HCT116 (cell line): ENCODE results near the gene PLAC8. TPM values are rescaled to one million over a fixed set of nuclear protein-coding genes. Genes with fewer than 3 reads are reported as not detected.
A peak's percentile ranks its signal among the peaks of the same experiment; 100 is the strongest.
"Not testable (repeated sequence)": the region's sequence is repeated elsewhere in the genome, so short reads cannot be mapped to it uniquely, and the experiment has no call there.

Experiments used
- ATAC-seq: fragments of 200-7000 bp; cut with Tn5 transposase; 2 replicates; pipeline ENCODE4 v1.9.1; 2020; ENCODE audit warnings: mild to moderate bottlenecking, moderate library complexity
- BruUV-seq: library from RNA; stranded (reverse); fragments of 400-500 nt; replicated peaks from 2 replicates; lab custom pipeline; 2021; lab: Mats Ljungman, UMichigan
- CTCF ChIA-PET: fragments of 300-600 bp; sonication (Branson Sonifier 250); formaldehyde crosslinking; loops from one replicate; lab custom pipeline; 2021; ENCODE audit warnings: antibody characterized with exemption; lab: Charles Lee
- POLR2A ChIA-PET: fragments of 300-600, 350-600 bp; sonication (Branson Sonifier 250); formaldehyde crosslinking; loops from one replicate; lab custom pipeline; 2021; ENCODE audit warnings: antibody characterized with exemption; lab: Charles Lee
- RAD21 ChIA-PET, 2 experiments: fragments of 300-600 bp; sonication (Branson Sonifier 250); formaldehyde crosslinking; loops; one replicate each; lab custom pipeline; 2023; ENCODE audit warnings: low total read pairs in 2 of 2; ENCODE audit not compliant: uncharacterized antibody in 2 of 2, unreplicated experiment in 2 of 2, low non-redundant PET in 1 of 2; lab: Charles Lee
- DNase-seq: peaks from one replicate; pipeline ENCODE4 v3.0.0-alpha.2; 2010; ENCODE audit warnings: low read depth, low spot score
- H2AFZ ChIP-seq: fragments of 200-600 bp; shearing (Covaris generic), sonication (generic); 2 replicates; pipeline ENCODE4 v1.6.1; 2017; ENCODE audit warnings: low read depth, mixed run types, mixed read lengths, antibody characterized with exemption, low read length; ENCODE audit not compliant: poor library complexity, severe bottlenecking
- H3K27ac ChIP-seq: 2 replicates; pipeline ENCODE4 v1.5.1; 2012; ENCODE audit warnings: low read depth, low read length
- H3K27me3 ChIP-seq: fragments of 200-600 bp; sonication (generic); 2 replicates; pipeline ENCODE4 v1.6.1; 2016; ENCODE audit warnings: mixed run types, low read length, mixed read lengths; ENCODE audit not compliant: insufficient read depth
- H3K36me3 ChIP-seq, 2 experiments: fragments of 200-500 bp in 1 of 2; fragments of 200-600 bp in 1 of 2; sonication (Bioruptor generic) in 1 of 2; sonication (generic) in 1 of 2; 2 replicates each; pipeline versions ENCODE4 v1.5.1 to v1.6.1; 2014 to 2016; ENCODE audit warnings: low read length in 2 of 2, inconsistent platforms in 1 of 2, mixed read lengths in 1 of 2, mixed run types in 1 of 2; ENCODE audit not compliant: insufficient read depth in 2 of 2, control insufficient read depth in 1 of 2
- H3K4me1 ChIP-seq, 2 experiments: fragments of 200-600 bp in 1 of 2; sonication (generic) in 1 of 2; 2 replicates each; pipeline versions ENCODE4 v1.5.1 to v1.6.1; 2012 to 2017; ENCODE audit warnings: low read length in 2 of 2, inconsistent platforms in 1 of 2, mild to moderate bottlenecking in 1 of 2, mixed read lengths in 1 of 2, mixed run types in 1 of 2, moderate library complexity in 1 of 2; ENCODE audit not compliant: insufficient read depth in 2 of 2, control insufficient read depth in 1 of 2
- H3K4me2 ChIP-seq: fragments of 200-600 bp; sonication (generic); 2 replicates; pipeline ENCODE4 v1.6.1; 2017; ENCODE audit warnings: mixed run types, low read length, mixed read lengths
- H3K4me3 ChIP-seq, 2 experiments: fragments of 200-600 bp in 1 of 2; sonication (generic) in 1 of 2; replicated peaks in 1 of 2; 2 replicates each; pipeline ENCODE4 v1.5.1; 2011 to 2016; ENCODE audit warnings: low read length in 2 of 2, control low read depth in 1 of 2, low read depth in 1 of 2, mild to moderate bottlenecking in 1 of 2, mixed read lengths in 1 of 2, mixed run types in 1 of 2
- H3K79me2 ChIP-seq: fragments of 200-600 bp; sonication (generic); 2 replicates; pipeline ENCODE4 v1.6.1; 2017; ENCODE audit warnings: mild to moderate bottlenecking, mixed run types, low read length, moderate library complexity, mixed read lengths; ENCODE audit not compliant: insufficient read depth
- H3K9ac ChIP-seq: fragments of 200-600 bp; sonication (generic); 2 replicates; pipeline ENCODE4 v1.6.1; 2016; ENCODE audit warnings: low read length, mixed read lengths
- H3K9me2 ChIP-seq: fragments of 200-600 bp; sonication (generic), shearing (Covaris generic); 2 replicates; pipeline ENCODE4 v1.6.1; 2017; ENCODE audit warnings: mixed run types, mild to moderate bottlenecking, moderate library complexity; ENCODE audit not compliant: insufficient read depth
- H3K9me3 ChIP-seq, 2 experiments: fragments of 200-500 bp in 1 of 2; fragments of 200-600 bp in 1 of 2; sonication (Bioruptor generic) in 1 of 2; sonication (generic) in 1 of 2; 2 replicates each; pipeline ENCODE4 v1.6.1; 2014 to 2017; ENCODE audit warnings: low read length in 2 of 2, mixed read lengths in 2 of 2, inconsistent platforms in 1 of 2, low read depth in 1 of 2, mild to moderate bottlenecking in 1 of 2, mixed run types in 1 of 2, moderate library complexity in 1 of 2; ENCODE audit not compliant: control insufficient read depth in 1 of 2, insufficient read depth in 1 of 2
- H4K20me1 ChIP-seq: fragments of 200-600 bp; sonication (generic), shearing (Covaris generic); 2 replicates; pipeline ENCODE4 v1.6.1; 2017; ENCODE audit warnings: mixed run types, mild to moderate bottlenecking, moderate library complexity; ENCODE audit not compliant: insufficient read depth
- CTCF ChIP-seq, 3 experiments: fragments of 200-600 bp in 1 of 3; sonication (generic) in 1 of 3; IDR thresholded peaks in 2 of 3; conservative IDR thresholded peaks in 1 of 3; 2 replicates each; pipeline ENCODE4 v1.5.1; 2012 to 2017; ENCODE audit warnings: low read depth in 2 of 3, low read length in 2 of 3, antibody characterized with exemption in 1 of 3, borderline replicate concordance in 1 of 3, control low read depth in 1 of 3, mild to moderate bottlenecking in 1 of 3, mixed read lengths in 1 of 3, mixed run types in 1 of 3, moderate library complexity in 1 of 3; ENCODE audit not compliant: insufficient read depth in 1 of 3
- EZH2 ChIP-seq: fragments of 200-600 bp; sonication (generic); IDR thresholded peaks from 2 replicates; pipeline ENCODE4 v1.6.1; 2017; ENCODE audit warnings: antibody characterized with exemption, mixed run types
- FOSL1 ChIP-seq: IDR thresholded peaks from 2 replicates; pipeline ENCODE4 v1.6.1; 2012; ENCODE audit warnings: low read depth
- JUND ChIP-seq: IDR thresholded peaks from 2 replicates; pipeline ENCODE4 v1.6.1; 2012
- RAD21 ChIP-seq: IDR thresholded peaks from 2 replicates; pipeline ENCODE4 v1.6.1; 2012; ENCODE audit warnings: low read depth, mild to moderate bottlenecking
- ZBTB33 ChIP-seq: IDR thresholded peaks from 2 replicates; pipeline ENCODE4 v1.6.1; 2011; ENCODE audit warnings: mild to moderate bottlenecking, low read length, moderate library complexity; ENCODE audit not compliant: insufficient replicate concordance; ENCODE audit errors: extremely low read depth
- intact Hi-C: fragments of 100-400 bp; cut with micrococcal nuclease; formaldehyde crosslinking; loops from 2 replicates; pipeline ENCODE4 v1.10.0; 2022
- total RNA-seq: library from RNA; stranded (reverse); gene quantifications from one replicate; pipeline ENCODE4 v1.2.1, GENCODE V29; 2021; ENCODE audit not compliant: unreplicated experiment

The PLAC8 gene
- total RNA-seq, 1 experiment from 2014 or later, result 0.61 TPM

DNA sequence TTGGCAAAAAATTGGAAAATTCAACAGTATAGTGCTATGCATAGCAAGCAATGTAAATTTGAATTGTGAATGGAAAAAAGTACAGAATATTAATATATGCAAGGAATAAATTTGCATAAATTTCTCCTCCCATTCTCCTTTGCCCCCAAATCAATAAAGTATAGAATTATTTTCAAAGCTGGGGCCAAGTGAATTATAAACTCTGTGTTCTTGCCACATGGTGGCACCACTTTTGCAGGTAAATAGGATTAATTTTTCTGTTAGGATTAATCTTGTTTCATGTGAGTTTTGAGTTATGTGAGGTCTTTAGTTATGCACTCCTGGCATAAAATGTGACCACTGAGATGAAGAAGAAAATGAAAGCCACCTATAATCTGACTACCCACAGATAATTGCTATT, 59.6 kb downstream of the PLAC8 start:
- TF ChIP-seq FOSL1 (no peak), CTCF (IDR thresholded peaks at IDR 0.05 in 2 of 3, conservative IDR thresholded peaks at IDR 0.05 in 1 of 3; ENCODE audit: borderline replicate concordance in 1 of 3, insufficient read depth in 1 of 3, low read depth in 2 of 3, low read length in 2 of 3) (peak; percentile 28 to 60 (median 57); a peak in 5 of 6 replicates), JUND (no peak), ZBTB33 (no peak), RAD21 (peak; percentile 69), EZH2 (no peak)
- ATAC-seq (peak; percentile 47), DNase-seq (peak; percentile 10)
- no peak overlapping the region for H3K4me3 ChIP-seq
- no peak overlapping the region for H3K4me2 ChIP-seq
- ChIA-PET RAD21 (interaction anchor here in 1 of 2 experiments (0.7 kb wide), 1 partner anchor 206 kb away, joined by 3 read pairs; no protein-coding TSS in a partner anchor), POLR2A (interaction anchor here (1.4 kb wide), 1 partner anchor 230 kb away, joined by 4 read pairs; the partner anchor contains the start of gene COQ2), CTCF (interaction anchor here (1.0 to 2.4 kb wide), 4 partner anchors 20 to 227 kb away, joined by 3 to 20 read pairs (median 6); partner anchors contain the start of gene COPS4)
- H4K20me1 ChIP-seq, result no peaks in the 10 kb centered on the region
- no peak overlapping the region for H3K9ac ChIP-seq
- no peaks in the 10 kb centered on the region for H3K9me3 ChIP-seq
- H3K9me2 ChIP-seq, result no peaks in the 10 kb centered on the region
- BruUV-seq, result no TSS peak
- no peaks in the 10 kb centered on the region for H3K4me1 ChIP-seq
- intact Hi-C loops, result loop anchor here (1.0 kb wide), 2 partner anchors 205 to 227 kb away; no protein-coding TSS in a partner anchor
- H3K36me3 ChIP-seq, result peaks cover 5 to 6% of the 10 kb centered on the region in 2 experiments; a peak in 1 of 4 replicates
- no peaks in the 10 kb centered on the region for H3K27me3 ChIP-seq
- H3K27ac ChIP-seq, result no peak overlapping the region
- no peak overlapping the region for H2AFZ ChIP-seq
- no peaks in the 10 kb centered on the region for H3K79me2 ChIP-seq

DNA sequence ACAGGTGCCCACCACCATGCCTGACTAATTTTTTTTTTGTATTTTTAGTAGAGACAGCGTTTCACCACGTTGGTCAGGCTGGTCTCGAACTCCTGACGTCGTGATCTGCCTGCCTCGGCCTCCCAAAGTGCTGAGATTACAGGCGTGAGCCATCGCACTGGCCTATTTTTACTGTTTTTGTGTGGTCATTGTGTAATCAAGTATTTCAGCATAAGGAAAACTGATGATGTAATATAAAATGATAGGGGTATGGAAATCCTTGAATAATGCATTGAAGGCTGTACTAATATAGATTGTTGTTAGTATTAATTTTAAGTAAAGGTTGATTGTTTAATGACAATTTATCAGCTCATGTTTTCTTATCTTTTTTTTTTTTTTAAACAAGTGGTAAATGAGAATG, 65.7 kb downstream of the PLAC8 start:
- POLR2A ChIA-PET, H3K36me3 ChIP-seq, H3K9ac ChIP-seq, ATAC-seq, RAD21 ChIA-PET, H3K9me3 ChIP-seq, H3K4me2 ChIP-seq, H3K27ac ChIP-seq, H3K4me1 ChIP-seq, BruUV-seq, H3K79me2 ChIP-seq, H3K9me2 ChIP-seq, H2AFZ ChIP-seq, H4K20me1 ChIP-seq, H3K27me3 ChIP-seq, H3K4me3 ChIP-seq, intact Hi-C loops, DNase-seq: not testable (repeated sequence)
- CTCF ChIA-PET, result interaction anchor here (1.1 kb wide), 1 partner anchor 211 kb away, joined by 3 read pairs; no protein-coding TSS in a partner anchor
